KMS-11 (cell line): ENCODE measurements around the gene AIRE.

Experiments
- H2AFZ ChIP-seq: fragments of 200-600 bp; sonication (generic); 2 replicates; pipeline ENCODE4 v1.6.1; 2016; ENCODE audit warnings: antibody characterized with exemption, mixed run types, low read depth
- H3K27ac ChIP-seq: fragments of 200-600 bp; sonication (generic); 2 replicates; pipeline ENCODE4 v1.6.1; 2016; ENCODE audit warnings: mild to moderate bottlenecking, mixed run types
- H3K27me3 ChIP-seq: fragments of 200-600 bp; sonication (generic); 2 replicates; pipeline ENCODE4 v1.6.1; 2017; ENCODE audit warnings: mild to moderate bottlenecking, low read depth, mixed run types, moderate library complexity; ENCODE audit not compliant: insufficient read depth
- H3K36me3 ChIP-seq: fragments of 200-600 bp; sonication (generic); 2 replicates; pipeline ENCODE4 v1.6.1; 2017; ENCODE audit warnings: mild to moderate bottlenecking, mixed run types; ENCODE audit not compliant: insufficient read depth
- H3K4me1 ChIP-seq: fragments of 200-600 bp; sonication (generic); 2 replicates; pipeline ENCODE4 v1.6.1; 2016; ENCODE audit warnings: mild to moderate bottlenecking, low read depth, mixed run types; ENCODE audit not compliant: poor library complexity, severe bottlenecking
- H3K4me2 ChIP-seq: fragments of 200-600 bp; sonication (generic); 2 replicates; pipeline ENCODE4 v1.7.0; 2016; ENCODE audit warnings: mild to moderate bottlenecking, mixed run types
- H3K4me3 ChIP-seq: fragments of 200-600 bp; sonication (generic); IDR thresholded peaks from 2 replicates; pipeline ENCODE4 v1.6.1; 2017; ENCODE audit warnings: low read depth, low read length, mixed read lengths; ENCODE audit not compliant: insufficient read depth
- H3K79me2 ChIP-seq: fragments of 200-600 bp; sonication (generic); 2 replicates; pipeline ENCODE4 v1.6.1; 2016; ENCODE audit warnings: low read depth, mixed run types; ENCODE audit not compliant: insufficient read depth
- H3K9ac ChIP-seq: fragments of 200-600 bp; sonication (generic); 2 replicates; pipeline ENCODE4 v1.6.1; 2016; ENCODE audit warnings: mild to moderate bottlenecking, mixed run types
- H4K20me1 ChIP-seq: fragments of 200-600 bp; sonication (generic); 2 replicates; pipeline ENCODE4 v1.6.1; 2016; ENCODE audit warnings: mild to moderate bottlenecking, mixed run types; ENCODE audit not compliant: insufficient read depth
- TF ChIP-seq, protein P1 (sequence below): fragments of 200-600 bp; sonication (generic); conservative IDR thresholded peaks from 2 replicates; pipeline ENCODE4 v1.6.1; 2017; ENCODE audit warnings: low read depth, mild to moderate bottlenecking, antibody characterized with exemption, low read length, moderate library complexity, mixed read lengths

AIRE gene

GRCh38 chr21:44304011-44304616 lies 18.4 kb downstream of the AIRE start:
- H3K4me2 ChIP-seq: no peak overlapping the region
- peaks cover 60% of the 10 kb centered on the region for H3K79me2 ChIP-seq
- no peaks in the 10 kb centered on the region for H3K27me3 ChIP-seq
- H2AFZ ChIP-seq: no peak overlapping the region
- no peaks in the 10 kb centered on the region for H3K36me3 ChIP-seq
- H3K27ac ChIP-seq: no peak overlapping the region; the same call in 1 of the 2 replicates
- TF ChIP-seq, protein P1, sequence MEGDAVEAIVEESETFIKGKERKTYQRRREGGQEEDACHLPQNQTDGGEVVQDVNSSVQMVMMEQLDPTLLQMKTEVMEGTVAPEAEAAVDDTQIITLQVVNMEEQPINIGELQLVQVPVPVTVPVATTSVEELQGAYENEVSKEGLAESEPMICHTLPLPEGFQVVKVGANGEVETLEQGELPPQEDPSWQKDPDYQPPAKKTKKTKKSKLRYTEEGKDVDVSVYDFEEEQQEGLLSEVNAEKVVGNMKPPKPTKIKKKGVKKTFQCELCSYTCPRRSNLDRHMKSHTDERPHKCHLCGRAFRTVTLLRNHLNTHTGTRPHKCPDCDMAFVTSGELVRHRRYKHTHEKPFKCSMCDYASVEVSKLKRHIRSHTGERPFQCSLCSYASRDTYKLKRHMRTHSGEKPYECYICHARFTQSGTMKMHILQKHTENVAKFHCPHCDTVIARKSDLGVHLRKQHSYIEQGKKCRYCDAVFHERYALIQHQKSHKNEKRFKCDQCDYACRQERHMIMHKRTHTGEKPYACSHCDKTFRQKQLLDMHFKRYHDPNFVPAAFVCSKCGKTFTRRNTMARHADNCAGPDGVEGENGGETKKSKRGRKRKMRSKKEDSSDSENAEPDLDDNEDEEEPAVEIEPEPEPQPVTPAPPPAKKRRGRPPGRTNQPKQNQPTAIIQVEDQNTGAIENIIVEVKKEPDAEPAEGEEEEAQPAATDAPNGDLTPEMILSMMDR: no peak
- H3K9ac ChIP-seq: no peak overlapping the region
- no peaks in the 10 kb centered on the region for H4K20me1 ChIP-seq
- no peak overlapping the region for H3K4me3 ChIP-seq
- H3K4me1 ChIP-seq: peaks cover 19% of the 10 kb centered on the region

GRCh38 chr21:44304877-44305293 lies 19.2 kb downstream of the AIRE start:
- no peak overlapping the region for H3K4me2 ChIP-seq

GRCh38 chr21:44305691-44306090 lies 20.0 kb downstream of the AIRE start:
- peaks cover 56% of the 10 kb centered on the region for H3K79me2 ChIP-seq
- H3K4me2 ChIP-seq: no peak overlapping the region
- H2AFZ ChIP-seq: no peak overlapping the region

More at GRCh38 chr21:44304877-44305293, 19.2 kb downstream of the AIRE start:
- H3K27ac ChIP-seq: no peak overlapping the region
- peaks cover 16% of the 10 kb centered on the region for H3K4me1 ChIP-seq
- no peak overlapping the region for H3K4me3 ChIP-seq
- no peak overlapping the region for H3K9ac ChIP-seq
- peaks cover 60% of the 10 kb centered on the region for H3K79me2 ChIP-seq
- H4K20me1 ChIP-seq: no peaks in the 10 kb centered on the region
- no peaks in the 10 kb centered on the region for H3K27me3 ChIP-seq
- H2AFZ ChIP-seq: no peak overlapping the region
- no peaks in the 10 kb centered on the region for H3K36me3 ChIP-seq
- TF ChIP-seq, protein P1: peak; percentile 78

GRCh38 chr21:44306936-44307704 lies 21.4 kb downstream of the AIRE start:
- Histone ChIP-seq H3K4me2 (no peak overlapping the region), H3K36me3 (no peaks in the 10 kb centered on the region), H3K27ac (no peak overlapping the region), H3K4me3 (no peak overlapping the region), H3K9ac (no peak overlapping the region), H4K20me1 (no peaks in the 10 kb centered on the region), H2AFZ (no peak overlapping the region), H3K27me3 (no peaks in the 10 kb centered on the region), H3K4me1 (peaks cover 5% of the 10 kb centered on the region), H3K79me2 (peaks cover 41% of the 10 kb centered on the region; the same call in 1 of the 2 replicates)
- TF ChIP-seq, protein P1: no peak

More at GRCh38 chr21:44305691-44306090, 20.0 kb downstream of the AIRE start:
- Histone ChIP-seq H3K9ac (no peak overlapping the region), H3K27ac (no peak overlapping the region), H3K4me3 (no peak overlapping the region), H3K27me3 (no peaks in the 10 kb centered on the region), H3K36me3 (no peaks in the 10 kb centered on the region), H3K4me1 (peaks cover 16% of the 10 kb centered on the region), H4K20me1 (no peaks in the 10 kb centered on the region)
- TF ChIP-seq, protein P1: no peak
